ENCODE data around the gene DAGLA.

Gene DAGLA

GRCh38 chr11:61691380-61692156 lies 11.4 kb downstream of the DAGLA start:
- DNase-seq = peak; percentile 87

- DNase-seq = no peak
Measured at GRCh38 chr11:61693922-61694601, 13.9 kb downstream of the DAGLA start.

- peak; percentile 73 for DNase-seq
Measured at GRCh38 chr11:61694602-61694939, 14.4 kb downstream of the DAGLA start.

- no peak for DNase-seq
Measured at GRCh38 chr11:61694946-61695706, 14.9 kb downstream of the DAGLA start.

- no peak for DNase-seq
Measured at GRCh38 chr11:61695917-61696316, 15.7 kb downstream of the DAGLA start.

- DNase-seq = no peak
Measured at GRCh38 chr11:61696602-61697001, 16.4 kb downstream of the DAGLA start.

GRCh38 chr11:61697078-61697502 lies 16.9 kb downstream of the DAGLA start:
- DNase-seq = no peak

- no peak for DNase-seq
Measured at GRCh38 chr11:61697764-61698163, 17.6 kb downstream of the DAGLA start.

GRCh38 chr11:61698173-61698948 lies 18.2 kb downstream of the DAGLA start:
- DNase-seq = no peak

- peak; percentile 76 for DNase-seq
Measured at GRCh38 chr11:61699737-61700160, 19.6 kb downstream of the DAGLA start.

GRCh38 chr11:61700212-61700611 lies 20.0 kb downstream of the DAGLA start:
- no peak for DNase-seq

GRCh38 chr11:61700720-61701119 lies 20.5 kb downstream of the DAGLA start:
- no peak for DNase-seq

GRCh38 chr11:61701242-61701886 lies 21.2 kb downstream of the DAGLA start:
- DNase-seq = no peak

DNA sequence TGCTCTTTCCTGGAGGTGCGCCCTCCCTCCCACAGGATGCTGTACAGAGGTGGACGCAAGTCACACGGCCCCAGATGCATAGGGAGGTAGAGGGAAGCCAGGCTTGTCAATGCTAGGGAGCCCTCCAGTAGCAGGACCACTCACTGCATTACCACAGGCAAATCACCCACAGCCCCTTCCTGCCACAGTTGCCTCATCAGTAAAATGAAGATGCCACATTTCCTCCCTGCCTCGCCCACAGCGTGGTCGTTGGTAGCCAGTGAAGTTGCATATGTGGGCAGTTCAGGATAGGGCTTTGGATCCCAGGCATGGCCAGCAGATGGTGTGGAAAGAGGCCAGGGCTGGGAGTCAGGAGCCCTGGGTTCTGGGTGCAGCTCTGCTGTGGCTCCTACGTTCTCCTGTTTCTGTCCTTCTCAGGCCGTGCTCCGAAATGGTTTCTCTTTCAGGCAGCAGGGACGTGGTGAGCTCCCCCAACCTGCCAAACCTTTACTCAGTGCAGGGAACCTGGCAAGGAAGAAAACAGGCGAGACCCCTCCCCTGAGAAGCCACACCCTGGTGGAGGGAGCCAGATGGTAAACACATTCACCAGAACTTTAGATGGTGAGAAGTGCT lies 22.6 kb downstream of the DAGLA start:
- DNase-seq = no peak

GRCh38 chr11:61704838-61705237 lies 24.6 kb downstream of the DAGLA start:
- DNase-seq = no peak

GRCh38 chr11:61706452-61707400 lies 26.5 kb downstream of the DAGLA start:
- no peak for DNase-seq

DNA sequence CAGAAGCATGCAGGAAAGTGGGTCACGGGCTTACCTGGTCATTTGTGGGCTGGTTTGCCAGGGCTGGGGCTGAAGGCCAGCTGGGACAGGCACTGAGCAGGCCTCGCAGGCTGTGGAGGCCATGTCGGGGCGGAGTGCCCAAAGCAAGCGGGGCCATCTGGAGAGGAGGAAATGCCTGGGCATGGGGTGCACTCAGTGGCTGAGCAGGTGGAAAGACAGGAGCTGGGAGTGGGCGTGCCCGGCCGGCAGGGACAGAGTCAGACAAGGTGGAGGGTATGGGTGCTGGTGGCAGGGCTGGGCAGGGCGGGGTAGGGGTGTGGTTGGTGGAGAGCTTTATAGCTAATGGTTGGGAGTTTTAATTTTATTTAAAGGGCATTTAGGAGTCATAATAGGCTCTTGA lies 27.4 kb downstream of the DAGLA start:
- no peak for DNase-seq

- no peak for DNase-seq
Measured at GRCh38 chr11:61709110-61709509, 28.9 kb downstream of the DAGLA start.

DNA sequence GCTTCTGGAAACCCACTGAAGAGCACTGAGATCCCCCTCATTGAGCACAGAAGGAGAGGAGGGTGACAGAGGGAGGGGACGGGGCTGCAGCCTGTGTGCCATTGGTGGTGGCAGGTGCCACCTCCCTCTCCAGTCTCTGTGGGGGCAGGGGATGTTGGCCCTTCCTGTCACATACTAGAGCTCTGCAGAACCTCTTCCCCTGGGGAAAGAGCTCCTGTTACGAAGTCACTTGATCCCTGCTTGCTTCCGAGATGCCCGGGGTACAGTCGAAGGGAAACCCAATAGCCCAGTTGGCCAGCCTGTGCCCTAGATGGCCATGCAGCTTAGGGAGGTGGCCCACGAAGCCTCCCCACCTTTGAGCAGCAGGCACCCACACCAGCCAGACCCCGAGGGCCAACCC lies 29.4 kb downstream of the DAGLA start:
- no peak for DNase-seq

DNA sequence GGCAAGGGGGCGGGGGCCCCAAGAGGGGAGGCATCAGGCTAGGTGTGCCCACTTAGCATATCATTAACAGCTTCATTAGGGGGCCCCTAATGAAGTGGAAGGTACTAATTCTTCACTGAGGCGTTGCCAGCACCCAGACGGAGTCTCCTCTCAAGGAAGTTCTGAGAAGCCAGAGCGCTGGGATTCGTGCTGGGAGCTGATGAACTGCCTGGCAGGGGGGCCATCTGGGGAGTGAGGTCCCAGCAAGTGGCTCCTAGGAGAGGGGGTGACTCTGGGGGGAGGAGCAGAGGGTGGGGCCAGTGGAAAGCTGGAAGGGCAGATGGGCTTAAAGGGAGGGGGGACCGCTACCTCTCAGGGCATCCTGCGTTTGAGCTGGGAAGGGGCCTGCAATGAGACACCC lies 29.8 kb downstream of the DAGLA start:
- no peak for DNase-seq

DNA sequence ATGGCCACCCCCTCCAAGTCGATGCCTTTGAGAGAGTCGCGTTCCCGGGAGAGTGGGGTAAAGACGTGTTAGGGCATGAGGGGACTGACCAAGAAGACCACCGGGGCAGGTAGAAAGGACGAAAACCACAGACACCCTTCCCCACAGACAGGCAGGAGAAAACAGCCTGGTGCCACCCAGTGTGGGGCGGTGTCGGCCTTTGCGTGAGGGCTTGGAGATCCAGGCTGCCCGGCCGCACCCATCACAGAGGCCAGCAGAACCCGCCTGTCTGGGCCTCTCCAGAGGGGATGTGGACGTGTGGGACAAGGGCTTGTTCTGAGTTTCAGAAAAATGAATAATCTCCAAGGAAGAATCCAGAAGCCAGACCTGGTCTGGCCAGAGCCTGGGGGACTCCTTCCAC lies 30.8 kb downstream of the DAGLA start:
- DNase-seq = no peak
